AG10803 (cell line): ENCODE results near the gene SELENOI.

Experiments
- DNase-seq: peaks from one replicate; pipeline ENCODE4 v3.0.0; 2010; ENCODE audit warnings: low read depth
- H3K4me3 ChIP-seq: 2 replicates; pipeline ENCODE4 v1.5.1; 2011; ENCODE audit warnings: mild to moderate bottlenecking, low read length, control low read depth
- TF ChIP-seq, protein P1 (sequence below): conservative IDR thresholded peaks from 2 replicates; pipeline ENCODE4 v1.5.1; 2011; ENCODE audit warnings: mild to moderate bottlenecking, low read length, control low read depth, inconsistent platforms

The SELENOI gene

DNA sequence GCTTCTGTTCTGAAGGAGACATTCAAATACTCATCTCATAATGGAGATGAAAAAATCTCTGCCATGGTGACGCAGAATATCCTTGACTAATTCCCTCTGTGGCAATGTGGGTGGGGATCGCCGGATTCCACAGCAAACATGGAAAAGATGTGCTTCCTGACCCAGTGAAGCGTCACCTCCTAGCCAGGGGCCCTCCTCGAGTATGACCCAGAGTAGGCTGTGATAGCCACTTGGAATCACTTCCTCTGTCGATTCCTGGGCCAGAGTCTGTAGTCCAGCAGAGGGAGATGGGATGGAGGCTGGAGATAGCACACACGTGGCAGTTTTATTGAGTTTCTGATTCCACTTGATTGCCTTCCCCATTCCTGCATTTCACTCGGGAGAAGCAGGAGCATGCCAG, 92.6 kb downstream of the SELENOI start:
- TF ChIP-seq, protein P1, sequence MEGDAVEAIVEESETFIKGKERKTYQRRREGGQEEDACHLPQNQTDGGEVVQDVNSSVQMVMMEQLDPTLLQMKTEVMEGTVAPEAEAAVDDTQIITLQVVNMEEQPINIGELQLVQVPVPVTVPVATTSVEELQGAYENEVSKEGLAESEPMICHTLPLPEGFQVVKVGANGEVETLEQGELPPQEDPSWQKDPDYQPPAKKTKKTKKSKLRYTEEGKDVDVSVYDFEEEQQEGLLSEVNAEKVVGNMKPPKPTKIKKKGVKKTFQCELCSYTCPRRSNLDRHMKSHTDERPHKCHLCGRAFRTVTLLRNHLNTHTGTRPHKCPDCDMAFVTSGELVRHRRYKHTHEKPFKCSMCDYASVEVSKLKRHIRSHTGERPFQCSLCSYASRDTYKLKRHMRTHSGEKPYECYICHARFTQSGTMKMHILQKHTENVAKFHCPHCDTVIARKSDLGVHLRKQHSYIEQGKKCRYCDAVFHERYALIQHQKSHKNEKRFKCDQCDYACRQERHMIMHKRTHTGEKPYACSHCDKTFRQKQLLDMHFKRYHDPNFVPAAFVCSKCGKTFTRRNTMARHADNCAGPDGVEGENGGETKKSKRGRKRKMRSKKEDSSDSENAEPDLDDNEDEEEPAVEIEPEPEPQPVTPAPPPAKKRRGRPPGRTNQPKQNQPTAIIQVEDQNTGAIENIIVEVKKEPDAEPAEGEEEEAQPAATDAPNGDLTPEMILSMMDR, result peak; percentile 34
- DNase-seq, result peak; percentile 75
- H3K4me3 ChIP-seq, result no peak overlapping the region

DNA sequence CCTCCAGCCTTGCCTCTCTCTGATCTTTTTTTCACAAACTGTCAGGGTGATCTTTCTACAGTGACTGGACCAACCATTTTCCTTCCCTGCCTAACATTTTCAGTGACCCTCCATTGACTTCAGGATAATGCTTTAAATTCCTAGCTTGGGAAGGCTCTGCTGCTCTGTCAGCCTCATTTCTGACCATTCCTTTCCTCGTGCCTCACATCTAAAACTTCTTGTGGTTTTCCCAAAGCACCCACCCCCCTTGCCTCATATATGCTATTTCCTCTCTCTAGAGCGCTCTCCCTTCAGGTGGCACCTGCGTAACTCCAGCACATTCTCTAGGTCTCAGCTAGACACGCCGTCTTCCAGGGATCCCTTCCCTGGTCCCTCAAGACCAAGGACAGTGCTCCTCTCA, 93.0 kb downstream of the SELENOI start:
- no peak overlapping the region for H3K4me3 ChIP-seq
- DNase-seq, result peak; percentile 40
- TF ChIP-seq, protein P1, result no peak

DNA sequence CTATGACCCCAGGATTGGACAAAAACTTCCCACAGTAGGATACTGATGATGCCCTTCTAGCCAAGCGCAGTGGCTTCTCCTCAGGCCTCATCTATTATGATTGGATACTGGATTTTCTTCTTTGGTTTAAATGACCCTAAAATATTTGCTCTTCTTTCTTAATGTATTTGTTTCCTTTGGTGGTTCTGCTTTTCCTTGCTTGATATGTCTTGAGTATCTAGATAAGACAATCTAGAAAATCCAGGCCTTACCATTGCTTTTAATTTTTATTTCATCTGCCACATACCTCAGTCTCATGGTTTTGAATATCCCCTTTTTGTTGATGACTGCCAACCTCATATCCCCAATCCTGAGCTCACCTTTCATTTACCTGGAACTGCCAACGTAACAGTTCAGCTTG, 96.4 kb downstream of the SELENOI start:
- TF ChIP-seq, protein P1, result no peak
- no peak overlapping the region for H3K4me3 ChIP-seq
- DNase-seq, result no peak

DNA sequence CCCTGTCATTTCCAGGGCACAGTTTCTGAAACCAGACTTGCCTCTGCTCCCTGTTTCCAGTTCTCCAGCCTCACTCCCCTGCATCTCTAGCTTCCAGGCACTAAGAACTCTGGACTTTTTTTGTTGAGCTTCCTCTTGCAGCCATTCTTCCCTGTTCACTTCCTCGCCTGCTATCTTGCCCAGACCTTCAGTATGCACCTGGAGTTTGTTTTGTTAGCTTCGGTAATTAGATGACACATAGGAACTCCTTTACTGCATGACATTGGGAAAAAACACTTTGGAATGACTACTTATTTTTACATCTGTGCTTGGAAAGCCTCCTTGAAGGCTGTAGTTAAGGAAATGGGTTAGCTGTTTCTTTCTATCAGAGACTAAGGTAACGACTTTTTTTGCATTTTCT, 96.8 kb downstream of the SELENOI start:
- TF ChIP-seq, protein P1, result no peak
- no peak overlapping the region for H3K4me3 ChIP-seq
- no peak for DNase-seq

DNA sequence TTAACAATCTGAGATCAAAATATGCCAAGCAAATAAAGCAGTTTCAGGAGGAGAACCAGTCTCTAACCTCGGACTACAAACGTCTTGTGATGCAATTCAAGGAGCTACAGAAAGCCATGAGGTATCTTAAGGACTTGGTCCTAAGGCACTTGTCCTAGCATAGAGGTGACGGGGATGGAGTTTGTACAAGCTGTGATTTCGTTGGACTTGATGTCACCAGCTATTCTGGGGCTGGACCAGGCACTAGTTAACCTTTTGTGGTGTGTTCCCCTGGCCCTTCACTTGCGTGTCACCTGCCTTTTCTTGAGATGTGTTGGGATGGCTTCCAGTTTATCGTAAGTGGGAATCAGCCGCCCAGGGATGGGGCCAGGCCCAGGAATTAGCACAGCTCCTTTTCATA, 98.3 kb downstream of the SELENOI start:
- DNase-seq, result no peak
- no peak overlapping the region for H3K4me3 ChIP-seq
- TF ChIP-seq, protein P1, result no peak
